Stimulated activated CD8-positive, alpha-beta memory T cell treated with anti-CD3 and anti-CD28 coated beads, Interleukin-7, amount 100 ng/mL, for 1 hour (primary cell): Measurements from ENCODE around the gene CTSO.
"Not testable (repeated sequence)": the region's sequence is repeated elsewhere in the genome, so short reads cannot be mapped to it uniquely, and the experiment has no call there.

Source experiments
- DNase-seq, 2 donors: peaks; one replicate each; pipeline ENCODE4 v3.0.0-alpha.2; 2020; ENCODE audit warnings: low read depth in 2 of 2

The CTSO gene

DNA sequence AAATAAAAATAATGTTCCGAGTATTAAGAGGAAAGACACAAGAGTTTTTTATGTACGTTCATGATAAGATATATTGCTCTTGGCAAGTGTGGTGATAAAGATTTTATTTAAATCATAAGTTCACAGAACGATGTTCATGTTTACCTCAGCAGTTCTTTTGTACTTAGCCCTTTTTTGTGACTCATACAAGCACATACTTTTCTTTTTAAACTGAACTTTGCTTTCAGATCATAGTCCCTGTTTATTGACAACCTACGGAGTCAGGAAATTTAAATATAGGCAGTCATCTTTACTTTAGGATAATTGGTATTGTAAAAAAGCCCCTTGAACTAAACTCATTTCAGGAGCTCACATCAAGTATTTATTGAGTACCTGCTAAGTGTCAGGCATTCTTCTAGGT lies 1.3 kb upstream of the CTSO start:
- DNase-seq = no peak

DNA sequence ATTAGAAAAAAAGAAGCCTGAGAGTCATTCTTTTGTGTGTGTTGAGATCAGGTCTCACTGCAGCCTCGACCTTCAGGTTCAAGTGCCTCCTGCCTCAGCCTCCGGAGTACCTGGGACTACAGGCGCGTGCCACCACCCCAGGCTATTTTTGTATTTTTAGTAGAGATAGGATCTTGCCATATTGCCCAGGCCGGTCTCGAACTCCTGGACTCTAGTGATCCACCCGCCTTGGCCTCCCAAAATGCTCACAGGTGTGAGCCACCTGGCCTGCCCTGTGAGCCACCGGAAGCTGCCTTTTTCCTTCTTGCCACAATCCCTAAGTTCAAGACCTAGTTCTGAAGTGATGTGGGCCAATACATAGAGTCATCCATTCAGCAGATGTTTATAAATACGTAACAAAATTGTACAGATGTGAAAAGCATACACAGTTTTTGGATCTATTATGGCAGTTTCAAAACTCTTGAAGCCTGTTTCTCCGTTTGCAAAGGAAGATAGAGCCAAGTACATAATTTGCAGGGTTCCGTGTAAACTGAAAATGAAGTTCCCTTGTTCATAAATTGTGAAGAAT lies 536 bp upstream of the CTSO start:
- DNase-seq = no peak

DNA sequence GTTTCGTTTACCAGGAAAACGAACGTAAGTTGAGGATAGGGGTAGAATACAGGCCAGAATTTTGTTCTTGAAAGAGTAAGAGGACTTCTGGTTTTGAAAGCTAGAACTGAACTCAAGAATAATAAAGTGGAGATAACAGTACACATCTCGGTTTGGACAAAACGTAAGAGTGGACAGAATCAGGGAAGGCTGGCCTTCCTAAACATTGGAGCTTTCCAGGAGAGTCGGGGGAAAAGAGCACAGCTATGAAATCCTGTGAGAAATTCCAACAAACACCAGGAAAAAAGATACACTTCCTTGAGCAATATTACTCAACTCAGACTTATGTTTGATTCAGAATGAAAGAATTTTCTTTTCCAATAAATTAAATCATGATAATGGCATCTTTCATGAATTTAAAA lies 1.2 kb downstream of the CTSO start:
- DNase-seq = no peak

DNA sequence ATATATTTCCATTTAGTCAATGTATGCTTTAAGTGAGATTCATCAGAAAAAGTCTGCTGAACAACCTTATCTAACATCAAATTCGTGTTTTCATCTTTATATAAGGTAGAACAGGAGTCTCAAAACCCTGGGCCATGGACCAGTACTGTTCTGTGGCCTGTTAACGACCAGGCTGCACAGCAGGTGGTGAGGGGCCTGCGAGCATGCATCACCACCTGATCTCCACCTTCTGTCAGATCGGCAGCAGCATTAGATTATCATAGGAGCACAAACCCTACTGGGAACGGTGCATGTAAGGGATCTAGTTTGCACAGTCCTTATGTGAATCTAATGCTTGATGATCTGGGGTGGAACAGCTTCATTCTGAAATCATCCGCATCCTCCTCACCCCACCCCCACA lies 3.2 kb downstream of the CTSO start:
- no peak for DNase-seq

DNA sequence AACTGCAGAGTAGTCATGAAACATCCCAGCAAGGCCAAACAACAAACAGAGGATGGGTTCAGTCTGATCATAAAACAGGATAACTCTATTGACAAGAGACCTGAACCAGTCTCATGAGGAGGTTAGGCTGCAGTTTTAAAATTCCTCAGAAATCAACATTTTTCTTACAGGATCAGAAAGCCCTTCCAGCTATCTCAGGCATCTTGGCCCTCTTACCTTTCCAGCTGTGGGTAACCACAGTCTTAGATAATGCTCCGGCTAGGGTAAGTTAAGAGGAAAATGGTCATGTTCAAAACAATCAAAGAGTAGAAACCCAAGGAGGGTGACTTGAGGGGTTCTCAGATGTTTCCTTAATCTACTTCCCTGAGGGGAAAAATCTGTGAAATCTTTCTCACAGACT lies 5.1 kb downstream of the CTSO start:
- DNase-seq = no peak

DNA sequence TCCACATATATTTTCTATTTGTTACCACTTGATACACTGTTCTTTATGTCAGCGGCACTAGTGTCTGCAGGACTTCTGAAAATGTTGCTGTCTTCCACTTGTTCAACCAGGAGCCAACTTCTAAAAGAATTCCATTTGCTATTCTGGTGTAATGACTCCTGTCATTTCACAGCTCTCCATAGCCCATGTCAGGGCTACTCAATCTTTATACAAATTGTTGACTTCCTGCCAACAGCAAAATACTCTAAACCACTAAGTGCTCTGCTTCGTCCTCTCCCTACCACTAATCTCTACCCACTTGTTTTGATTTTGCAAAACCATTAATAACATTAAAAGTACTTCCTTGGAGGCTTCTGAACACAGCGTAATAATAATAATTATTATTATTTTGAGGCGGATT lies 7.2 kb downstream of the CTSO start:
- no peak for DNase-seq

DNA sequence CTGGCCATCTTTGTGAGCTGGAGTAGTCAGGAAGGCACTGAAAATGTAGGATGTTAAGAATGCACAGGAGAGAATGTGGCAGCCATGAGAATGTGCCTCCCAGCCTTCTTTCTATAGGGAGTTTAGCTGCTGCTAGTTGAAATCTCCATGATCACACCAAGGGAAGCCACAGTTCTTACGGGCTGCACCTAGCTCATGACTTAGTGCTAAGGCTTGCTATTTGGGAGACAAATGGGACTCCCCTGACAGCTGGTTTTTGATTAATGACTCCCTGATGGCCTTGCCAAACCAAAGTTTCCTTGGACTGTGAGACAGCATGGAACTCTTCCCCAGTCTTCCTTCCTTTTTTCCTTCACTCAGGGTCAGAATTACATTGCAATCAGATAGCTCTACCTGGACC lies 9.2 kb downstream of the CTSO start:
- no peak for DNase-seq

DNA sequence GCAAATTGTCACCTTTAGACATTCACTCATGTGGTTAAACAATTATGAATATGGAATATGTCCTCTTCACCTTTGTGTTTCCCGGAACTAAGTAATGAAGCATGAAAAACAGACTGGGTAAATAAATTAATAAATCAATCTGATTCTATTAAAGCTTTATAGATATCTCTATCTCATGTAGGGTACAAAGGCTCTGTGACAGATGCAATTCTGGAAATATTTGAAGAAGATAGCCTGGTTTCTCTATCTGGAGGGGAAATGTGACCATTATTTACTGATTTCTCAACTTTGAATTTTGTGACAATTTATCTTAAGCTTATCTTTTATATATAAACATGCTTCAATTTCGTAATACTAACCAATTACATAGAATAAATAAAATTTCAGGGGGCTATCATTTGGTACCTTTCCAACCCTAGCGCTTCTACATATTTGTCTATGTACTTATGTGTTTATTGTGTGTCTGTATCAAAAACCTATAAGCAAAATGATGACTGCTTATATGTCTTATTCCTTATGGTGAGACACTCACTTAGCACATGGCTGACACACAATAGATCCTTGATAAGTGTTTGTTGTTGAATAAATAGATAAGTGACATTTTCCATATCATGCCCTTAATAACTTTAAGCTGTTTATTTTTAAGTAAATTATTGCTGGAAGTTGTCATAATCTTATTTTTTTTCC lies 9.9 kb downstream of the CTSO start:
- DNase-seq = no peak

DNA sequence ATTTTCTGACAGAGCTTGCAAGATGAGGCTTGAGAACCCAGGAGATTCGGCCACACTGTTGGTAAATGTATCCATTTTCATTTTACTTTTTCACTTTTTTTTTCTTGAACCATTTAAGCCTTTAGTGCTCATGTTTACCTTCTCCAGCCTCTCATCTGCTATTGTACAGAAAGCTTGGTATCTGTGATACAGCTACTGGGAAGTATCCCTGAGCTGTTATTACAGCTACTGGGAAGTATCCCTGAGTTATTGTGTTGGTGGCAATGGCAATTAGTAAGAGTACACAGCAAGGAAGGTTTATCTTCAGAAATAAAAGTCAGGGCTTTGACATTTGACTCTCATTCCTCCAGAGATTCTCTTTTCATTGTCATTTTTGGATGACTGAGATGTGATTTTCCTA lies 11.8 kb downstream of the CTSO start:
- DNase-seq = no peak

DNA sequence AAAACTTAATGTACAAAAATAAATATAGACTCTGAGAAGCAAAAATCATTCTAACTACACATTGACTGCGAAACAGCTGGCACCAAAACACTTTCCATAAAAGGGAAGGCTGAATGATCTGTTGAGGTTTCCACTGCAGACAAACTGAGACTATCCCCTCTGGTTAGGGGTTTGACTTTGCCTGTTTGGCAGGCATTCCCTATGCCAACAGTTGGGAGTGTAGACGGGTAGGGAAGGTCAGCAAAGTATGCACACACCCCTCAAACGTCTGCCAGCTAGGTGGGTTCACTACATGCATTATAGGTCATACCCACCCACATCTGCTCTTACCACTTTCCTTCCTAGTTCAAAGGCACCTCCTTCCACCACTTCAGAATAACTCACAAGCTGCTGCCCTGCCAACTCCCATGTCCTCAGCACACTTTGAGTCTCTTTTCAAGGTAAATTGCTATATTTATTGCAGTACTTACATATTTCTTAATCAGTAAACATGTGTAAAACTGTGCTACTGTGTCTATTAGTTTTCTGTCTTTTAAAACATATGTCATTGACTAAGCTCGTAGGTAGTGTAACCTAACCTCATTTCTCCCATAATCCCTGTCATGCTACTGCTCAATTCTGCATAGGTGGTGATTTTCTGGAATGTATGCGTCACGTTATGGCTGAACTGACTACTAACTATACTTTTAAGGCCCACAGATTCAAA lies 12.4 kb downstream of the CTSO start:
- DNase-seq = no peak

DNA sequence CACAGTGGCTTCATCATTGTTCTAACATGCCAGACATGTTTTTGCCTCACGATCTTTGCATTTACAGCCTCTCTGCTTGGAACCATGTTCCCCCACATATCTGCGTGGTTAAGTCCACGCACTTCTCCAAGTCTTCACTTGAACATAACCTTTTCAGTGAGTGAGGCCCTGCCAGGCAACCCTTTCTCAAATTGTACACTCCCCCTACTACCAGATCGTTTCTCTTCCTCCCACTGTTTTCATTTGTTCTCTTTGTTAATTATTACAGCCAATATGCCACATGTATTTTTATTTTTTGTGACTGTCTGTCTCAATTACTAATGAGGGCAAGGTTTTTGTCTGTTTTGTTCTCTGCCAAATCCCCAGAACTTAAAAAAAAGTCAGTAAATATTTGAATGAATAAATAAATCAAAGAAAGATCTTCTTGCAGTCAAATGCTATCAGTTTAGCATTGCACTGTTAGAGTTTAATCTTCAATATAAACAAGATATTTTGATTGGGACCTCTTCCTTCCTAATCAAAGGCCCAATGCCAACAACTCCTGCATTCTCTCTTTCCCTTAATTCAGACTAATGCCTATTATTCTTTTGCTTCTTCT lies 18.2 kb downstream of the CTSO start:
- no peak for DNase-seq

DNA sequence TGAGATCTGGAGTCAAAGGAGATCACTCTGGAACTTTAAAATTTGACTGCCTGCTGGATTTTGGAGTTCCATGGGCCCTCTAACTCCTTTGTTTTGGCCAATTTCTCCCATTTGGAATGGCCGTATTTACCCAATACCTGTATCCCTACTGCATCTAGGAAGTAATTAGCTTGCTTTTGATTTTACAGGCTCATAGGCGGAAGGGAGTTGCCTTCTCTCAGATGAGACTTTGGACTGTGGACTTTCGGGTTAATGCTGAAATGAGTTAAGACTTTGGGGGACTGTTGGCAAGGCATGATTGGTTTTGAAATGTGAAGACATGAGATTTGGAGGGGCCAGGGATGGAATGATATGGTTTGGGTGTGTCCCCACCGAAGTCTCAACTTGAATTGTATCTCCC lies 19.0 kb downstream of the CTSO start:
- DNase-seq = not testable (repeated sequence)

DNA sequence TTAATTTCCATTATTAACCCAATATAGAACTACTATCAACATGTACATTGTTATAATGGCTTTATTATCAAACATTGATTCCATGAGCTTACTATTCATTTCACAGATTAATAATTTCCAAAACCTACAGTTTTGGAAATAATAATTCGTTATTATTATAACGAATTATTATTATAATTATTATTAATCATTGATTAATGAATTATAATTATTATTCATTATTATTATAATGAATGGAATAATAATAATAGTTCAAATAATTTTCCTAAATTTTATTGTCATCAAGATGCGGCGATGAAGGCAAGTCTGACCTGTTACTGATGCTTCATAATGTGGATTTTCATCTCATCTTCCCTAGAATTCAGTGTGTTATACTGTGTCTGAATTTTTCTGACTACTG lies 22.0 kb downstream of the CTSO start:
- DNase-seq = no peak

DNA sequence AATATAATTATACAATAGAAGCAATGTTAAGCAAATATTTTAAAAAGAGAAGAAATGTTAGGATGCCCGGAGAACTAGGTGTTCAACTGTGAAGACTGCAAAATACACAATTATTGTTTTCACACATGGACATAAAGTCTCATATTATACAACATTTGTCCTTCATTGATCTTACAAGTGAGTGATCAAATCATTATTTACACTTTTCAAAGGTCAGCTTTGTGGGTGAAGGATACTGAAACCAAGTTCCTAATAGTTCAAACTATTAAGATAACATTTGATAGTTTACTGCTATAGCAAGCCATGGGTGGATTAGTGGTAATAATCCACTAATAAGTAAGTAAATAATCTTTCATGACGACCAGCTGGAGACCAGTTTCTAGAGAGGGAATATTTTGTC lies 23.3 kb downstream of the CTSO start:
- DNase-seq = no peak

DNA sequence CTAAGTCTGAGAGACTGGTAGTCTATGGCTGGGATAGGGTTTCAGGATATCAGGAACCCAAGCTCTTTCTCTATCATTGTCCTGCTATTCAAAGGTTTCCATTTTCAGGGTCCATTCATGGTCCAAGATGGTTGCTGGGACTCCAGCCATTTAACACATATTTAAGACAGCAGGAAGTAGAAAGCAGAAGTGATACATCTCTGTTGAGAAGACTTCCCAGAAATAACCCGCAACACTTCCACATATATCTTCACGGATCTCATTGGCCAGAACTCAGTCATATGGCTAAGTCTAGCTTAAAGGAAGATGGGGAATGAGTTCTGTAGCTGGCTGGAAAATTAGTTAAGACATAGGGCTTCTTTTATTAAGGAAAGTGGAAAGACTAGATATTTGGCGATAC lies 23.8 kb downstream of the CTSO start:
- no peak for DNase-seq

DNA sequence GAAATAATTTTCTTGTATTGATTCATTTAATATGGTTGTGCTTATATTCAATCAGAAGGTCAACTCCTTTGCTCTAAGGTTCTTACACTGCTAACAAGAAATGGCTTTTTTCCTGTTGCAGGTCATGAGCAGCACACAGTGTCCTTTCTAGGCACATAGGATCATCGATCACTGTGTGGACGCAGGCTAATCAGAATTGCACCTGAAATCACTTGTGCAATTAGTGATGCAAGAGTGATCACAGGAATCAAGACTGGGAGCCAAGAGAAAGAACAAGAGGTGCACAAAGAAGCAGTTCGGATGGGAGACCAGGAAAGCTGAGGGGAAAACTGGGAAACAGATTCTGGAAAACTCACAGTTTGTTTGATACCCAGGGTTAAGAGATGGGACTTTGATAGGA lies 29.0 kb downstream of the CTSO start:
- no peak for DNase-seq

DNA sequence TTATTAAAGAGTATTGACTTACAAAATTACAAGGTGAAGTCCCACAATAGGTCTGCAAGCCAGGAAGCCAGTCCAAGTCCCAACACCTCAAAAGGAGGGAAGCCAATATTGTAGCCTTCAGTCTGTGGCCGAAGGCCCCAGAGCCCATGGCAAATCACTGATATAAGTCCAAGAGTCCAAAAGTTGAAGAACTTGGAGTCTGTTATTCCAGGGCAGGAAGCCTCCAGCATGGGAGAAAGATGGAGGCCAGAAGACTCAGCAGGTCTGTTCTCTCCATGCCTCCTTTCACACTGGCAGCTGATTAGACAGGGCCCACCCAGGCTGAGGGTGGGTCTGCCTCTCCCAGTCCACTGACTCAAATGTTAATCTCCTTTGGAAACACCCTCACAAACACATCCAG lies 32.1 kb downstream of the CTSO start:
- no peak for DNase-seq

DNA sequence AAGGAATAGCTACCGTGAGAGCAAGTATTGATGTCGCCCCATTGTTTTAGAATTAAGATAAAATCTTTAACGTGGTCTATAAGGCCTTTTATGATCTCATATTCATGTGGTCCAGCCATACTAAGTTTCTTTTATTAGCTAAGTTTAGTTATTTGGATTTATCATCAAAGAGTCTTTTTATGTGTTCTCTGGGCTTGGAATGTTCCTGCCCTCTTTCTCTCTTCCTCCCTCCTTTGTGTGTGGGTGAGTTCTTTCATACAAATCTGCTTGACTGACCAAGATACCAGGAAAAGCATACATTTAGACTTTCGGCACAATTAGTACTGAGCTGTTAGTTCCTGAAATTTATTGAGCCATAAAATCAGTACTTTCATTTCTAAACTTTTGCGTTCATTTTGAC lies 38.9 kb downstream of the CTSO start:
- no peak for DNase-seq

DNA sequence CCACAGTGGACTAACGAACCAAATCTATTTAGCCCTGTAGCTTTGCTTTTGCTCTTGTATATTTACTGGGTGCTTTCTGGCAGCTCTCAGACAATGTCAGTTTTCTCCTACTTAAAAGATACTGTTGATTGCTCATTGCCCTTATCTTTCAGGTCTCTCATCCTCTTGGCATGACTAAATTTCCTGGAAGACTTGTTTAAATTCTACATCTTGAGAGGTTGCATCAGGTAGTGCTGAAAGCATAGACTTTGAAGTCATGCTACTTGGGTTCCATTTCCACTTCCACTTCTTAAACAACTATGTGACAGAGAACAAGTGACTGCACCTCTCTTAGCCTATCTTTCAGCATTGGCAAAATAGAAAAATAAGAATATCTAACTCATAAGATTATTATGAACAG lies 41.8 kb downstream of the CTSO start:
- no peak for DNase-seq

DNA sequence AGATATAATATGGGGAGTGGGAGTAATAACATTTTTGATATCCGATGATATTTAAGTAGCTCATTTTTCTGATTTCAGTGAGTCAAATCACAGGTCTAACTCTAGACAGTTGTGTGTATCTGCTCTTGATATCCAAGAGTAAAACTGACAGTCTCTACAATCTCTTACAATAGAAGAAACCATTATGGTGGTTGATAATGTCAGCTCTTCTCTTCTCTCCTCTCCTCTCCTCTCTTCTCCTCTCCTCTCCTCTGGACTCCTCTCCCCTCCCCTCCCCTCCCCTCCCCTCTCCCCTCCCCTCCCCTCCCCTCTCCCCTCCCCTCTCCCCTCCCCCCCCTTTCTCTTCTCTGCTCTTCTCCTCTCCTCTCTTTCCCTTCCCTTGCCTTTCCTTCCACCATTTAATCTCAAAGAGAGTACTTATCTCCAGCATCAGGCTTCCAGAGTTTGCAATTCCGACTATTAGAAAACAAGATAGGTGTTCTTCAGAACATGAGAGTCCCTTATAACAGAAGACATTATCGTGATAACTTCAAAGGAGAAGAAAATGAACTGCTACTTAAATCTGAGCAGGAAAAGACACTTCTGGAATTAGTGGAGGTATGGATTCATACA lies 43.9 kb downstream of the CTSO start:
- DNase-seq = no peak

DNA sequence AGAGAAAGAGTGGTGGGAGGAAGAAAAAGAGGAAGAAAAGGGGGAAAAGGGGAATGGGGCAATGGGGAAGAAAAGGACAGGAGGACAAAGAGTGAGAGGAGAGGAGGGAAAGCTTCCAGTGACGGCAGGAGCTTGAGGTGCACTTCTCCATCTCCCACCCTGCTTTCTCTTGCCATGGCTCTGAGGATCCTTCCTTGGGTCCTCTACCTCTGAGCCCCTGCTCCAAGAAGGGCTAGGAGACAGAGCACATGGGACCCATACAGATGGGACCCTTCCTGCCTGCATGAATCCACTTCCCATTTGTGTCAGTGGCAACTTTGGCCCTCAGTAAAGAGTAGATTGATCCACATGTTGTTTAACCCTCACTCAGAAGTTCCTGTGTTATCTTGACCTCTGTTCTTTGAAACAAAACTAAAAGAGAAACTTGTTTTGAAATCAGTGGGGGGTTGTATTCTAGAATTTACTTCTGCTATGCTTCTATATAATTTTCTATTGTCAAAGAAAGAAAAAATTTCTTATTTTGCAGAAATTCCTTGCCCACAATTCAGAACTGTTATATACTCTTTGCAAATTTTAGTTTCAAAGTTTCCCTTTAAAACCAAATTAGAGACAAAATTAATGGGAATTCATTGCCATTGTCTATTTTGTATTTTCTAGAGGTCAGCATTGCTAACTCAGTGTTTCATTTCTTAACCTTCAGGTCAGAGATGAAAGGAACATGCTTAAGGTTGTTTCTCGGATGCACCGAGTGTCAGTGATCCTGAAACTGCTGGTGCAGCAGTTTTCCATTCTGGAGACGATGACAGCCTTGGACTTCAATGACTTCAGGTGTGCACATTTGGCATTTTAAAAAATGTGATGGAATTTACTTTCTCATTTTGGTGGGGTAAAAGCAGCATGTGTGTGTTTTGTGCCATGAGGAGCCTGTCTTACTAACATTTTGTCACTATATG lies 45.2 kb downstream of the CTSO start:
- no peak for DNase-seq

DNA sequence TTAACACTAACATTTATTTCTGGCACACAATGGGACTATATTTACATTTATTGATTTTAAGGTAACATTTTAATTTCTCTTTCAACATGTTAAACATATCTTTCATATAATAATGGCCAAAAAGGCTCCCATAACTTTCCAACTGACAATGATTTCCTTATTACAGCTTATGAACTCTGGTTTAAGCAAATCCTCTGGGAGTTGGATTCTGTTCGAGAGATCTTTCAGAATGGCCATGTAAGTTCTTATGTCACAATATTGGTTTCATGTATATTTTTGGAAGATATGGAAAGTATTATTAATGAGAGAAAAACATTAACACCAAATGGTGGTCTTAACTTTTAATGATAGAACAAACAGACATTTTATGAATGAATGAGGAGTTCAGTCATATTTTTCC lies 46.1 kb downstream of the CTSO start:
- DNase-seq = no peak
